PC-3 (cell line): ENCODE data around the gene HIBADH.

ENCODE experiments used
- EZH2 ChIP-seq: fragments of 300-600 bp; sonication (generic); IDR thresholded peaks from one replicate; pipeline ENCODE4 v1.6.1; 2017; ENCODE audit warnings: antibody characterized with exemption, mild to moderate bottlenecking, low read length; ENCODE audit not compliant: unreplicated experiment
- EZH2phosphoT487 ChIP-seq: fragments of 300-600 bp; sonication (generic); IDR thresholded peaks from 2 replicates; pipeline ENCODE4 v1.6.1; 2018; ENCODE audit warnings: mild to moderate bottlenecking, antibody characterized with exemption, low read length, borderline replicate concordance
- TF ChIP-seq, protein P1 (sequence below): fragments of 300-600 bp; sonication (generic); conservative IDR thresholded peaks from 2 replicates; pipeline ENCODE4 v1.5.1; 2017; ENCODE audit warnings: antibody characterized with exemption, low read depth, mild to moderate bottlenecking, low read length

DNA sequence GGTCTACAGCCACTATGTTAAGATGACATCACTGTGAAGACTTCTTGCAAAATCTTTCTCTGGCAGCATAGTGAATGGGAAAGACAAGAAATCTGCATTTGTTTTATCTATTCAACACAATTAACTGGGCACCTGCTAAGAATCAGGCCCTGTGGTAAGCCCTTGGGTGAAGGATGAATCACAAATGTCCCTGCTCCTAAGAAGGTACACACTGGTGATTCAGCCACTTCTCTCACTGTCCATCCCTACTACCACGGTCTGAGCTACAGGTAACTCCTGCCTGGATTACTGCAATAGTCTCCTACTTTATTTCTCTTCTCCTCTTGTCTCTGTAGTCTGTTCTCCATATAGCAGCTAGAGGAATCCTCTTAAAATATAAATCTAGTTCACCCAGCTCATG, 116.1 kb downstream of the HIBADH start:
- TF ChIP-seq, protein P1, sequence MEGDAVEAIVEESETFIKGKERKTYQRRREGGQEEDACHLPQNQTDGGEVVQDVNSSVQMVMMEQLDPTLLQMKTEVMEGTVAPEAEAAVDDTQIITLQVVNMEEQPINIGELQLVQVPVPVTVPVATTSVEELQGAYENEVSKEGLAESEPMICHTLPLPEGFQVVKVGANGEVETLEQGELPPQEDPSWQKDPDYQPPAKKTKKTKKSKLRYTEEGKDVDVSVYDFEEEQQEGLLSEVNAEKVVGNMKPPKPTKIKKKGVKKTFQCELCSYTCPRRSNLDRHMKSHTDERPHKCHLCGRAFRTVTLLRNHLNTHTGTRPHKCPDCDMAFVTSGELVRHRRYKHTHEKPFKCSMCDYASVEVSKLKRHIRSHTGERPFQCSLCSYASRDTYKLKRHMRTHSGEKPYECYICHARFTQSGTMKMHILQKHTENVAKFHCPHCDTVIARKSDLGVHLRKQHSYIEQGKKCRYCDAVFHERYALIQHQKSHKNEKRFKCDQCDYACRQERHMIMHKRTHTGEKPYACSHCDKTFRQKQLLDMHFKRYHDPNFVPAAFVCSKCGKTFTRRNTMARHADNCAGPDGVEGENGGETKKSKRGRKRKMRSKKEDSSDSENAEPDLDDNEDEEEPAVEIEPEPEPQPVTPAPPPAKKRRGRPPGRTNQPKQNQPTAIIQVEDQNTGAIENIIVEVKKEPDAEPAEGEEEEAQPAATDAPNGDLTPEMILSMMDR, result no peak
- TF ChIP-seq EZH2phosphoT487 (no peak), EZH2 (no peak)
